GM20431 (cell line): ENCODE measurements around the gene APP.
"Not testable (repeated sequence)": the region's sequence is repeated elsewhere in the genome, so short reads cannot be mapped to it uniquely, and the experiment has no call there.

Source experiments
- in situ Hi-C: fragments of 300-500 bp; cut with MseI, MboI; formaldehyde crosslinking; loops from one replicate; pipeline ENCODE4 v1.15.0; 2020; ENCODE audit warnings: low sequenced_read_pairs; ENCODE audit not compliant: unreplicated experiment

Gene APP

DNA sequence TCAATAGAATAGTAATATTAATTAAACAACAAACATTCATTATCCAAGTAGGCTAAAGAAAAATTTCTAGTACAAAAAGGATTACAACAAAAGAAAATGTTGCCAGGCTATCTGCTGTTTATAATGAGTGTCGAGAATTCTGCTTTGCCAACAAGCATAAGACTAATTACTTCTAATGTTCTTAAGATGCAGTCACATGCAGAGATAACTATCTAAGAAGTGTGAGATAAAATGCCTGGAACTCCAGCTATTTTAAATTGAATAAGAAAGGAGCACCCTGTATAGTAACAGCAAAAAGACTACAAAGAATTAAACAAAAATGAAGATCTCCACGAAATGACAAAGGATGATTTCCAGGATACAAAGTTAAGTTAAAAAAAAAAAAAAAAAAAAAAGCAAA lies 59.9 kb downstream of the APP start:
- in situ Hi-C loops, result no loop called here

DNA sequence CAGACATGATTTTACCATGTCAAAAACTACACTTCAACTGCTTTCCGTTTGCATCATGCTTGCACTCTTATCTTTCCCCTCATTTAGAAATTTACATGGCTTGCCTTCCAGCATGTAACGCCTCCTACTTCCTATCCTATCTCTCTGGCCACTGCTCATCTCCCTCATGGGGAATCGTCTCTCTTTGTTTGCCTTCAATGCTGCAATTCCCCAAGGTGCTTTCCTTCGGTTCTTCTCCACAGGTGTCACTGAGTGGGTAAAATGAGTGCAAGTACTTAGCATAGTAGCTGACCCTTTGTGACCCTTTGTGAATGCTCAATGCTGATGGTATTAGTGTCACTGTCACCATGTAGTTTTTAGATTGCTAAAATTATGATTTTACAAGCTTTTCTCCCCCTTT lies 63.1 kb downstream of the APP start:
- in situ Hi-C loops, result no loop called here

DNA sequence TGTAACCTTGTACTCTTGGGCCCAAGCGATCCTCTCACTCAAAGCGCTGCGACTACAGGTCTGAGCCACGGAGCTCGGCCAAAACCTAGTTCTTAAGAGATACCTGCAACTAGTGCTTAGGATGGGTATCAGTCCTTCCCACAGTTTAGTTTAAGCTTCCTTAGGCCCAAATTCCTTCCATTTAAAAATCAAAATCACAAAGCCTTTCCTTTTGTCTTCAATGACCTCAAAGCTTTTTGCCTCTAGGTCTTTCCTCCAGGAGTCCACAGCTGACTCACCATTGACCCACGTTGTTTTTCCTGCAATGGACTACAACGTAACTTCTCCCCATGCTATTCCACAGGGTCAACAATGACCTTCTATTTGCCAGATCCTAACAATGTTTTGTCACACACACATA lies 64.0 kb downstream of the APP start:
- in situ Hi-C loops, result no loop called here

DNA sequence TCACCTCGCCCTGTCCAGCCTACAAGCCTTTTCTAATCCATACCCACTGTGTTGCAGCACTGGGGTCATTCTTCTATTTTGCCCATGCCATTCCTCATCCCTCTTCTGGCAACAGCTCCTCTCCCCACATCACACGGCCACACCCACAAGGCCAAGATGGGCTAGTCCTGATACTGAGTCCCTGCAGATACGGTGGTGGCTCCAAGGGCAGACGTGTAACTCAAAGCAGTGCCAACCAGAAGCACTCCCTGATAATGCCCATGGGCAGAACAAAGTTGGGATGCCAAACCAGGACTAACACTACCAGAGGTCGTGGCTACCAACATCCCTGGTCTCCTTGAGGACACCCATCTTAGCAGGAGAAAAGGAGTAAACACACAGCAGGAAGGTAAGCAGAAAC lies 64.8 kb downstream of the APP start:
- in situ Hi-C loops, result no loop called here

DNA sequence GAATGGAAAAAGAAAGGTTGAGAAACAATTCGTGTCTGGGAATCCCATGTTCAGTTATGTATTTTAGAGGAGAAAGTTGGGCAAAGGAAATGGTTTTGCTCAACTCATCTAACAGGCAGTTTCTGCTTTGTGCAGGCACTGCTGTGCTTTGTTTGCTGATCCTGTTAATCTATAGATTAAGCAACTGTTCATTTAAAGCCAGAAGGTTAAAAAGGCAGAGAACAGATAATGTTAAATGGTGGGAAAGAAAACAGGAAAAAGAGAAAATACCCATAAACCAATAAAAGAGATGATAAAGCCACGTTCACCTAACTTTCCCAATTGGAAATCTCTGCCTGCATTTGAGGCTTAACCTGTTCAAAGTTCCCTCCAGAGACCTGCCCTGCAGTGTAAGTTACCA lies 70.0 kb downstream of the APP start:
- in situ Hi-C loops, result no loop called here

DNA sequence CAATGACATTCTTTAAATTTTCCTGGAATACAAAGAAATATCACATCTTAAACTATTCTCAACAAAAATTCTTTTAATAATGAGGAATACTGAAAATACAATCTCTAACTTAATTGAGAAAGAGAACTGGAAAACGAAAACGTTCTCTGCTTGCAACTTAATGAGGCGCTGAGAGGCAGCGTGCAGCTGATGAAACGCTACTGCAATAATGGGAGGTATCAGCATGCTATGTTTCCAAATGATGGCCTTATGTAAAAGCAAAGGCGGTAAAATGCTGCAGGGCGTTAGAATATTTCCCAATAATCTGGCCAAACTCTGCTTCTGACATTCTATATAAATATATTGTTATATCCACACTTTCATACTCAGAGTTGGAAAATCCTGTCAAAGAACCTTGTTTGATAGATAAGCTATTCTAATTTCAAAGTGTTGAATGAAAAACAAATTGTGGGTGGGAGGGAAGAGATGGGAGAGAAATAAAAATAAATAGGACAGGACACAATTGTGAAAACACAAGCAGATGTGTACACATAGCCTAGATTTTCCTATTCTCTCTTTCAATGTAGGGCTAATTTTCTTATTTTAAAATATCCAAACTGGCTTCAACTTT lies 70.9 kb downstream of the APP start:
- in situ Hi-C loops, result no loop called here

DNA sequence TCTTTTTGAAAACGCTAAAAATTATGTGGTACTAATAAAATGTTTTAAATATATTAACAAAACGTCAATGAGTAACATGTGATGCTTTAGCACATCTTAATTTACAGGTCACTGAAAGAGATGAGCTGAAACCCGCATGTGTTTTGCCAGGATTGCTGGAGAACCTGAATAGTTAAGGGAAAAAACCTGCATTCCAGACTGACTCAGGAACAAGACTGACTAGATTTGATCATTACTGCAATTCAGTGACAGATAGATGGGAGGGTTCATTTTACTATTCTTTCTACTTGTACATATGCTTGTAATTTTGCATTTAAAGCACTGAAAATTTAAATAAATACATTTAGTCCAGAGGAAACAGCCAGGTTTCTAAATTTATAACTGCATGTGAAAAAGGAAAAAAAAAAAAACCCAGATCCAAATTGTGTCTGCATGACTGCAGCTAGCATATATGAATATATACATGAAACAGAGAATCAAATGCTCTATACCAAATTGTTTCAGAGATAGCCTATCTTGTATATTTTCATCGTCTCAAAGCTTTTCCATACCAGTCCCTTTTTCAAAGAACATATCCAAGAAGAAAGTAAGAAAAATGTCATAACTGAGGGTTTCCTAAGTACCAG lies 71.7 kb downstream of the APP start:
- in situ Hi-C loops, result no loop called here

DNA sequence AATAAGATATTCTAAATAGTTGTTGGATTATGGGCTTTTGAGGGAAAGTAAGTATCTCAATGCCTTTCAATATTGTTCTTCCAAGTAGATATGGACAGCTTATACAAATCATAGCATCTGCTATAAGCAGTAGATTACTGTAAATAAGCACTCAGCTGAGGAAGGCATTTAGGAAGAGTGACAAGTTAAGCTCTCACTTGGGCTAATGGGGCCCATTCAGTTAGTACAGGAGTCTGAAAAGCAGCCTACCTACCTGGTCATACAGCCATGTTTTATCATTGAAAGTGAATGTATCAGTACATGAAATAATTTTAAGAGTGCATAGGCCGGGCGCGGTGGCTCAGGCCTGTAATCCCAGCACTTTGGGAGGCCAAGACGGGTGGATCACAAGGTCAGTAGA lies 73.1 kb downstream of the APP start:
- in situ Hi-C loops, result no loop called here

DNA sequence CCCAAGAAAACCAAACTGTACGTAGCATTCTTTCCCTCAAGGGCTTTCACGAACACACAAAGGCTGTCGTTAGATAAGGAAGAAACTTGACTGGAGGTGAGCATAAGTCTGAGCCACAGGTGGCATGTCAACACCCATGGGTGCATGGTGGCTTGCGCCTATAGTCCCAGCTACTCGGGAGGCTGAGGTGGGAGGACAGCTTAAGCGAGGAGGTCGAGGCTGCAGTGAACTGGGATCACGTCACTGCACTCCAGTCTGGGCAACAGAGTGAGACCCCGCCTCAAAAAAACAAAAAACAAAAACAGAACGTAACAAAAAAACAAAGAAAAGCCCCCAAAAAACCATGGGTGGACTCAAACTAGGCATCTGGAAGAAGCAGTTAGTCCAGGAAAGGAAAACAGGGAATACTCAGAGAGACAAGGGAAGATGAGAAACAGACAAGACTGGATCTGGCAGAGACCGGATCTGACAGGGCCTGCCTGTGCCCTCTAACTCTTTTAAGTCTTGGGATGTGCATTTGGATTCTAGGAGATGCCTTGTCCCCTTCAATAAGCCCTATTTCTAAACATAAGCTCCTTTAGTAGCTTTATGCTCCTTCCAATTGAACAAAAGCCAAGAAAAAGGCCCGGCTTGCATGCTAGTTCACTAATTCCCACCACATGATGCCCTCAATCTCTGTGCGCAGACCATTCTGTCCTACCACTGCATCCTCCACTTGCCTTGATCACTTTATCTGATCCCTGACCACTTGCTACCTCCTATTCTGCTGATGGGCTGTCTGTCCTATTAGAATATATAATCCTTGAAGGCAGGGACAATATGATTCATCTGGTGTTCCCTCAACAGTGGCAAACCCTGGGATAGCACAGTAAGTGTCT lies 73.8 kb downstream of the APP start:
- in situ Hi-C loops, result no loop called here

DNA sequence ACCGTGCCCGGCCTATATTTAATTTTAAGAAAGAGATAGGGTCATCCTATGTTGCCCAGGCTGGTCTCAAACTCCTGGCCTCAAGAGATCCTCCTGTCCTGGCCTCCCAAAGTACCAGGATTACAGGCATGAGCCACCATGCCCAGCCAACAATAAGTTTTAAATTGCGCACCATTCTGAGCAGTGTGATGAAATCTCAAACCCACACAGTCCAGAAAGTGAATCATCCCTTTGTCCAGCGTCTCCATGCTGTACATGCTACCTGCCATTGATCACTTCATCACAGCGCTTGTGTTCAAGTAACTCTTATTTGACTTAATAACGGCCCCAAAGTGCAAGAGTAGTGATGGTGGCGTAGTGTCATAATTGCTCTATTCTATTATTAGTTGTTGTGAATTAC lies 75.4 kb downstream of the APP start:
- in situ Hi-C loops, result no loop called here

DNA sequence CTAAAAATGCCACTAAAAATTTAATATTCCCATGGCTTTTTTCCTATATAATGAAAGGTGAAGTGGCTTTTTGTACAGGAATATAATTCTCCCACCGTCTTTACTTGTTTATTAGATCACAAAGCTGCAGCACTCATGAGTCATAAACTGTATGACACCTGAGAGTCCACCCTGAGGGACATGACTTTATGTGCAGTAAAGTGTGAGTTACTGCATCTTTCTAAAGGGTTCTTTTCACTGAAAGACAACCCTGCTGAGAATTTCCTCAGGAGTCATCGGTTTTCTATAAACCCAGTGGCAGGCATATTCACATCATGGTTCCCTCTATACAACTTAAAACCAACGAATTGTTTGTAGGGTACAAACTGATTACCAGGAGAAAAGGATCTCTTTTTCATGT lies 77.4 kb downstream of the APP start:
- in situ Hi-C loops, result no loop called here

DNA sequence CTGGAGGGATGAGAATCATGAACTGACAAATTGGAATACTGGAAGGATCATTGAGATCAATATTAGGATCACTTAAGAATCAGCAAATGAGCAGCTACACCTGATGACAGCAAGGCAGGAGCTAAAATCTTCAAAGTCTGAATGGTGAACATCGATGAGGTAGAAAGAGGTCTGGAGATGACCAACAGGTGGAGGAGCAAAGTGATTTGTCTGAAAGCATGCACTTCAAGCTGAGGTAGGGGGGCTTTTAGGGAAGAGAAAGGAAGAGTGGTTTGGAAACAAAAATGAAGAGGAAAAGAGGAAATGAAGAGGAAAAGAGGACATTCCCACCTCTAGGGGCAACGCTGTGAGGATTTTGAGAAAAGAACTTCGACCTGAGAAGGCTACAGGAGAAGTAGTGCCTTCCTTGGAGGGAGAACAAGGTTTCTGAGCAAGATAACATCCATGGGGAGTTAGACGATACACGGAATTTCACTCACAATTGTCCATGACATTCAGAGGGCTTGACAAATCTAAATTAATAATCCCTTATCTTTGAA lies 79.0 kb downstream of the APP start:
- in situ Hi-C loops, result no loop called here

DNA sequence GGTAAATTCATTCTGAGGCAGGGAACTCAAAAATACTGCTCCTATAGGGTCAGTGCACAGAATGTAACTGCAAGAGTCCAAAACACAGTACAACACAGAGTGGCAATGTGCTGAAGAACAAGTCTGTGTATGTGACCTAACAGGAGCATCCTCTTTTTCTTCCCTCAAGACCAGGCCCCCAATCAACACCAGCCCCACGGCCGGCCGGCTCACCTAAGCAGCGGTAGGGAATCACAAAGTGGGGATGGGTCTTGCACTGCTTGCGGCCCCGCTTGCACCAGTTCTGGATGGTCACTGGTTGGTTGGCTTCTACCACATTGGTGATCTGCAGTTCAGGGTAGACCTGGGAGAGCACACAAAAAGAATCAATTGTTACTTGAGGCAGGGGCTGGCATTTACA lies 80.8 kb downstream of the APP start:
- in situ Hi-C loops, result no loop called here

DNA sequence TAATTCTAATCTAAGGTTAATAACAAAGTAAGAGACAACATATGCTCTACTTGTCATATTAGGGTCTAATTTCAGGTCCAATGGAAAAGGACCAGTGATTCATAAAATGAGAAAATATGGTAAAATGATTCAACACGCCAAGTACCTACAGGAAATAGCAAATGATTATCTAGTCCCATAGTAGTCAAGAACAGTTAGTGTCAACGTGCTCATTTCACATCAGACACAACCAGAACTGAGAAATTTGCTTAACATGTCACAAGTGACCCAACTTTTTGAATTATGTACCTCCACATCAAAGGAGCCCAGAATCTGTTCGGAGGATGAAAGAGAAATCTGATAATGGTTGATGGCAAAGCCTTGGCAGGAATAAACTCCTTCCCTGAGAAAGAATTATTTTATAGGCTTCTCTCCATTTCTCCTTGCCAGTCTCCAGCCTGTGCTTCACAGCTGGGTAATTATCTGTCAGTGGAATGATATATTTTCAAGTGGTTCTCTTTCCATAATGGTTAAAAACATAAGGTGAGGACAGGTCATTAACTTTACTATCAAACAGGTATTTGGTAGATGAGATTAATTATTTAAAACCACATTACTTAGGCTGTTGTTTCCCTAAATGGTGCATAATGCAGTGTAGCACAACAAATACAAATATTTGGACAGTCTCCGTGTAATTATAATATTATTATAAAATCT lies 83.2 kb downstream of the APP start:
- in situ Hi-C loops, result no loop called here

DNA sequence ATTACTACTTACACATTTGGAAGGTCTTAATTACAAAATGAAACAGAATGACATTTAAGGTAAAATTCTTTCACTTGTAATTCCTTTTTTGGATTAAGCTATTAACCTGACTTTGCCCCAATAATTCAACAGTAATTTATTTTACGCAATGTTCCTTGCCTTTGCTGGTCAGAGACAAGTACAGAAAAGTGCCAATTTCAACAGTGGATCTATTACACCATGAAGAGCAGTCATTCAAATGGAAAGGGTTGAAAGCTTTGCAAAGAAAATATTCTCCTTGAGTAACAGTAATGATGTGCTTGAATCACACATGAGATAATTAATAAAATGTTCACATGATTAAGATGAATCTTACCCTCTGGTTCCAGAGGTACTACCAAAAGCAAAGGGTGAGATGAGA lies 84.7 kb downstream of the APP start:
- in situ Hi-C loops, result no loop called here

DNA sequence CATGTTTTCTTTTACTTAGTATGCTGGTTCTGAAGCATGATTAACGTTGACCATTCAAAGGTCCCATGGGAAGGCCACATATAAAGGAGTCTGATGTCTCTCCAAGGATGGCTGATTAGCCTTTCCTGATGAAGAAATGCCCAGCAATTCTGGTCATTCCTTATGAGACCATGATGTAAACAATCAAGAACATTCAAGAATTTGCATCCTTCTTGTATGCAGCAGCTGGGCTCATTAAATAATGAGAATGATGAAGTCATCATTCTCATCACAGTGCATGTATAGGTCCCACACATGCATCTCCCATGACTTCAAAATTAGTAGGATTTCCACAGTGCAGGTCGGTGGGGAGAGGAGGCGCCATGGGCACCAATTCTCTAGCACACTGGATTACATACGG lies 85.4 kb downstream of the APP start:
- in situ Hi-C loops, result no loop called here

DNA sequence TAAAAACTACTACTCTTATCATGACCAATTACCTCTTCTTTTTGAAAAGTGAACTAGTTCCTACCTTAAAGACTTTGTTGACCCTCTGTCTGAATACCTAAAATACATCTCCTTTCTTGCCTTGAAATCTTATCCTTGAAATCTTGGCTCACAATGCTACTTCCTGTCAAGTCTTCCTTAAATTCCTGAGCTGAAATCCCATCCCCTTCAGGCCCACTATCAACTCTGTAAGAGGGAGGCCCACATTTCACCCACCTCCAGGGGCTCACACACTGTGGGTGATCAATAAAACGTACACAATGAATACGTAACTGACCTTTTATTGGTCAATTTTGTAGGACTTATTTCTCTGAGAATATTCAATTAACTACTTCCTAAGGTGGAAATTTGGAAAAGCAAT lies 88.0 kb downstream of the APP start:
- in situ Hi-C loops, result no loop called here

DNA sequence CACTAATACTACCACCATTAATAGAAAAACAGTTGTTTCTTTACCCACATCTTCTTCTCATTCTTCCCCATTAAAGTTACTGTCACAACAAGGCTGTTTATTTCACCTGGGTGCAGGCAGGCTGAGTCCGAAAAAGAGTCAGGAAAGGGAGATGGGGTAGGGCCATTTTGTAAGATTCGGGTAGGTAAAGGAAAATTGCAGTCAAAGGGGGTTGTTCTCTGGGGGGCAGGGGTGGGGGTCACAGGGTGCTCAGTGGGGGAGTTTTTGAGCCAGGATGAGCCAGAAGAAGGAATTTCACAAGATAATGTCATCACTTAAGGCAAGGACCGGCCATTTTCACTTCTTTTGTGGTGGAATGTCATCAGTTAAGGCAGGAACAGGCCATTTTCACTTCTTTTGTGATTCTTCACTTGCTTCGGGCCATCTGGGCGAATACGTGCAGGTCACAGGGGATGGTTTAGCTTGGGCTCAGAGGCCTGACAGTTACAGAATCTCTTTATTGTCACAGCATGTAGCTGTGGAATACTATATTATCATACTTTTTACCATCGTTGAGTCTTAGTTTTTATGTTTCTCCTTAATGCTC lies 89.3 kb downstream of the APP start:
- in situ Hi-C loops, result not testable (repeated sequence)

DNA sequence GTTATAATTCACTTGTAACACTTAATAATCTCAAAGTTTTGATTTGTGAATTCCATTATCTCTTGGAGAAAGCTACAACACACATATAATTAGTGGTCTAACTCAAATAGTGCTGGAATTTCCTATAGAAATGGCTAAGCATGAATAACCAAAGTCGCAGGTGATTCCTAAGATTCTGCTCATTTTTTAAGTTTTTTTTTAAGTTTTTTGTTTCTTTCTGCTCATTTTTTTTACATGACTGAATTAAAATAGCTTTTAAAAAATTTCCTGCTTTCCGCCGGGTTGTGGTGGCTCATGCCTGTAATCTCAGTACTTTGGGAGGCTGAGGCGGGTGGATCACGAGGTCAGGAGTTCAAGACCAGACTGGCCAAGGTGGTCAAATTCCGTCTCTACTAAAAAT lies 90.4 kb downstream of the APP start:
- in situ Hi-C loops, result no loop called here

DNA sequence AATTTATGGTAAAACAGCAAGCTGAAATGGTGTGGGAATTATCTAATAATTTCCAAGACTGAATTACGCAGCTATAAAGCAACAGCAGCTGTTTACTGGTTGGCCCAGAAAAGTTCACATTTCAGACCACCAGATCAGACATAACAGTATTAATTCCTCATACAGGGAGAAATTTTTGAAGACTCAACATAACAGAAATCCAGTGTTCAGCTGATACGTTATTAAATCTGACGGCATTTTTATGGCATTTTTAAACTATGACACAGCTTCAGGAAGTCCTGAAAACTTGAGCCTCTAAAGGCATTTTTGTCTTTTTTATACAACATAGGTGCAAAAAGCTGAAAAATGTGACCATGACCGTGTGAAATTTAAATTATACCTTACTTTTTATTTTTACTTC lies 91.2 kb downstream of the APP start:
- in situ Hi-C loops, result no loop called here
